Stimulated activated CD4-positive, alpha-beta T cell treated with anti-CD3 and anti-CD28 coated beads, Interleukin-2, amount 100 ng/mL, for 4 hours (primary cell): ENCODE measurements around the gene EYA4.

ENCODE experiments used
- DNase-seq: peaks from one replicate; pipeline ENCODE4 v3.0.0-alpha.2; 2020; ENCODE audit warnings: low read depth

EYA4 gene

DNA sequence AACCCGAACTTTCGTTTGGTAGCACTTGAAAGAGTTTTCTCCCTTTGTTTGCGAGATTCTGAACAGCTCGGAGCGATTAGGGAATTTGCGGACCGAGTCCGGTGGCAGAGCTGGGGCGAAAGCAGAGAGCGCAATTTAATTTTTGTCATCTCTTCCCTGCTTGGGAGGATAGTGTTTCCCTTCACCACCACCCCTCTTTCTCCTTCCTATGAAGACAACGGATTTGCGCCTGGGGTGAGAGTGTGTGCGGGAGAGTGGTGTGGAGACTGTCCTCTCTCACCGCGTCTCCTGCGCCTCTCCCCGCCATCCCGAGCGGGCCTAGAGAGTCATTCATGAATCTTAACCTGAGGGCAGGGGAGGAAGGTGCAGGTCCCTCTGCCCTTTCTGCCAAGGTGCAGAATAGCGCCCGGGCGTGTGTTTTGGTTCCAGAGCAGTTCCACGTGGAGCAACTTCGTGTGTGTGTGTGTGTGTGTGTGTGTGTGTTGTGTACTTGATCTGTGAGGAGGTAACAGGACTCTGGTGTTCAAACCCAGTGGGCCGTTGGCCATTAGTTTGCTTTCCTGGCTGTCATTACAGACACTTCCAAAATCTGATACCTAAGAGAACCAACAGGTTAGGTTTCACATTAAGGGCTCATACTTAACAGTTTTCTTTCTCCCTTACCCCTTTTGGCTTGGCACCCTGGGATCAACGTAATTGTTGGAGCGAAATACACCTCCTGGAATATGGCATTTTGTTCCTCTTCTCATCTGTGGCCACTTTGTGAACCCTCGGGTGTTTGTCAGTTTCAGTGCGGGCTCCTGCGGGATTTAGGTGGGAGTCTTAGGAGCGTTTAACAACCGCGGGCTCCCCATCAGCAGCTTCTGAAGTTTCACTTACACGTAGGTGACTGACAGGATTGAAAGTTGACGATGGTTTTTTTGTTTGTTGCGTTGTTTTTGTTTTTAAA, 1.8 kb downstream of the EYA4 start:
- DNase-seq = no peak

DNA sequence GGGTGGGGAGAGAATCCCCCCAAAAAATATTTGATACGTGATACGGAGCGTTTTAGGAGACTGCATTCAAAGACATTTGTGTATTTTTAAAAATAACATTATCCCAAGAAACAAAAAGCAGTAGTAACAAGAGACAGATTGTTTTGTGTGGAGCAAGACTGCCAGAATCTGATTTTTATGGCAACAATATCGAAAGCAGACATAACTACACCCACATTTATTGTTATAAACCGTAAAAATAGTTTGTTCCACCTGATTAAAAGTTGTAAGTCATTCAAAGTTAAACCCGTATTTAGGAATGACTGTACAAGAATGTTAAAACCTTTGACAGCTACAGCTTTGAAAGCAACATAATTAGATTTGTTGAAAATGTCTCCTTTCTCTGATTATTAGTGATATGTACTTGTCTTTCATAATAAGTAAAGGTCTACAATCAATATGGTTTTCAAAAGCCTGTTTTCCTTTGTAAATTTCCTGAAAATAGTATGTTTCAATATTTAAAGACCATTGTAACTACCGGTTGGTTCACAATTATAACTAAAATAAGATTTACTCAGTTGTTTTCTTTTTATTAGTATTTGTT, 2.7 kb downstream of the EYA4 start:
- no peak for DNase-seq

DNA sequence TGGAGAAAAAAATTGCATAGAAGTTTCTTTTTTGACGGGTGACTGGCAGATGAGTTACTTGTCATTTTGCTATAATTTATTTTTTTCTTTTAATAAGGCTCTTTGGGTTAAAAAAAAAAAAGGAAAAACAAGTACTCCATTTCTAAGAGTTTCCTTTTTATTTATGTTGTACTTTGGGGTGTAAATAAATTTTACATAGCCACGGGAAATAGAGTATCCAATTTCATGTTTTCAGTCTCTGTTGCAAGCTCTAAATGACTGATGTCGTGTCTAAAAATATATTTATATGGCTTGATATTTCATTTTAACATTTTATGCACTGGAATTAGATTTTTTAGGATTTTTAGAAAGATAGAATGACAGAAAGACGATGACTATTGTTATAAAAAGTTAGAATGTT, 3.4 kb downstream of the EYA4 start:
- no peak for DNase-seq

DNA sequence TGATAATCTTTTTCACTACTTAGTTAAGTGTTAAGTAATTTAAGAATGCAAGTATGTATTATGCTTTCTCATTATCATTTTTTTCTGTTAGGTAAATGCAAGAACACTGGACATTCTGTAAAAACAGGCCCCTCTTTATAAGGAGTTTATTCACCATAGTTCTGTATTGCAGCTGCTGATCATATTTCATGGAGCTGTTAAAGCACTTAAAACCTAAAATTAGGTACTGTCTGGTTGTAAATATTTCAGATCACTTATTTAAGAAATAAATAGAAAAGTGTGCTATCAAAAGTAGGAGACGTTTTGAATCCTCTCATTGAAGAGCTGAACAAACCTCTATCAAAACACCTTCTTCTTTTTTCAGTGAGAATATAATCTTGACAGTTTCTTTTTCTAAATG, 3.9 kb downstream of the EYA4 start:
- DNase-seq = no peak

DNA sequence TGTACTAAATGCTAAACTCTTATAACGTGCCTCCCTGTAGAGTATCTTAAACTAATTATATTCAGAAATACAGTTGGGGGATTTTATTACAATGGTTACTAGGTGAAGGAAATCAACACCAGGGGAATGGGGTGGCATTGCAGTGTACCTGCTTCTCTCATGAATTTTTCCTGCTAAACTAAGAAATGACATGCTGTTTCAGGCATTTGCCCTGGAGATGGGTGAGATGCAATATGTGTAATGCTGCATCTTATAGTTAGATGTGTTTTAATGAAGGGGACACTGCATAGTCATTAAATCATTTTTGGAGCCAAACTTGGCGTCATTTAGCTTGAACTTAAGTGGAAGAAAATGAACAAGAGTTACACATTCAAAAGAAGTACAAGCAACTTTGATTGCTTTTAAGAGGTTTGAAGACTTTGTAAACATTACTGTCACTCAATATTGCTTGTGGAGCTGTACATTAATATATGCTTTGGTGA, 4.3 kb downstream of the EYA4 start:
- DNase-seq = no peak

DNA sequence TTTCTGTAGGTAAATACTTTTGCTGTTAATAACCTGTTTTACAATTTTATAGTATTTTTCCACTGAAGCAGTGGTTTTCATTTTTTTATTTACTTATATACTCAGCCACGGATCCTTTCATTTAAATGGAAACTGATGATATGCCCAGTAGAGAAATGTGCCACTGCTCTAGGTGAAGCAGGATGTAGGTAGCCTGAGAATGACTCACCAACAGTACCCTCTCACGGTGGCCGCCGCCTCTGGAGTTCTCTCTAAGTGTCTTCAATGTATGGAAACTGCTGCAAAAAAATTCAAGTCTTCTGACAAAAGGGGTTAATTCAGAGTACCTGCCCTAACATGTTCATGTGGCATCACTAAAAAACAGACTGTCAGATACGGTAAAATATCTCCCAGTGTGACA, 6.4 kb downstream of the EYA4 start:
- DNase-seq = no peak

DNA sequence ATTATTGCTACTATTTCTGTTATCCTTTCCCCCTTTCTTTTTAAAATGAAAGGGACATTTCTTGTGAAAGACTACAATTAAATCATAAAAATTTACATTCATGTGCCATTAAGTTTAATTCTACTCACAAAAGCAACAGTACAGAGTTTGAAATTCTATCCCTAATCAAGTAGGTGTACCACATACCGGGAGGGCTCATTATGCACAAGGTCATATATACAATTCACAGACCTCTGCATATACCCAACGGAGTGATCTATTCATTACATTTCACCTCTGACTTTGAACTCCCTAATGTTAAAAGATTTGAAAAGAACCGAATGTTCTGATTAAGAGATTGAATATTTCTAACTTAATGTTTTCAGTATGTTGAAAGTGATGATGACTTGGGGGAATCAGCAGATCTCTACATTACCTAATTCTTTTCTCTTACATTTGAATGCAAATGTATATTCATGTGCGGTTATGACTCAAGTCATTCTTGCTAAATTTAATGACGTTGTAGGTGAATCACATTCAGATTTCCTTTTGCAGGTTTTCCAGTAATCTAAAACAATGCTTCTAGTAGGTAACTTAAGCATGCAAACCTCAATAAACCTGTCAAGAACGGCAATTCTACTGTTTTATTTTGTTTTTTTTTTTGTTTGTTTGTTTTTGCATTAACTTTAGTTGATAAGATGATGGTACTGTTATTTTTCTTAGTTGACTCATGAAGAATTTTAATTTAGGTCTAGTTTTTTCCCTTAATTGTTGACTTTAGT, 7.3 kb downstream of the EYA4 start:
- DNase-seq = no peak

DNA sequence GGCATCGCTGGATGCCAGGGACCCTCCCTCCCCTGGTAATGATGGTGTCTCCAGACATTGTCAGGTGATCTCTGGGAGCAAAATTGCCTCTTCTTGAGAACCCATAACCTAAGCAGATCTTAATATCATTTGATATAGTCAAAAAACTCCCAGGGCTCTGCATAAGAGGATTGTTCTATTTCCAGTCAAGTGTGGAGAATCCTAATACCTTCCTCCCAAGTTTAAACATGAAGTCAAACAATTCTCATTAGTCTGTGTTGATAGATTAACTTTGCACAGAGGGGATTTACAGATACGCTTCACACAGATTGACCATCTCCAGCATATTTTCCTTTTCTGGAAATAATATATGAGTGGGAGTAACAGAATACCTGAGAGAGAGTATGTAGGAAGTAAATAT, 10.5 kb downstream of the EYA4 start:
- no peak for DNase-seq

DNA sequence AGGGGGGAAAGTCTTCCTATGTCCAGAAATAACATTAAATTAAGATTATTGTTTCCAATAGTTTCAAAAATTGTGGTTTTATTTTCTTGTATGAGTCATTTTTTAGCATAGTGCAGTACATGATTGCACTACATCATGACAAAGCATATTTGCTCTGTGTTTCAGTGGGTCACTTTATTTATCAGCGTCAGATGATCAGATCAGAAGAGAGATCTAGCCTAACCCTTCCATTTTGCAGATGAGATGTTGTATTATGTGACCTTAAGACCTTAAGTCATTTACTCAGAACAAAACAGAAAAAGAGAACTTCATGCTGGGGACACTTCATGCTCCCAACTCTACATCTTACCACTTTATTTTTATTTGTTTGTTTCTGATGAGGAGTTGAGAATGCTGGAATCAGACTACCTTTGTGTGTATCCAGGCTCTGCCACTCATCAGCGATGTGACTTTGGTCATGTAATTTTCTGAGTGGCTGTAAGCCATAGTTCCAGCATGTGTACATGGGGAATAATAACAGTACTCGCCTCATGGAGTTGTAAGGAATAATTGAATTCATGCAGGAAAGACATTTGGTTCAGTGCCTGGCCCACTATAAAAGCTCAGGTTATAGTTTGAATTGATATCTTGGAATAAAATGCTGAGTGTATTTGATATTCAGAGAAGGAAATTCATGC, 13.5 kb downstream of the EYA4 start:
- DNase-seq = no peak

DNA sequence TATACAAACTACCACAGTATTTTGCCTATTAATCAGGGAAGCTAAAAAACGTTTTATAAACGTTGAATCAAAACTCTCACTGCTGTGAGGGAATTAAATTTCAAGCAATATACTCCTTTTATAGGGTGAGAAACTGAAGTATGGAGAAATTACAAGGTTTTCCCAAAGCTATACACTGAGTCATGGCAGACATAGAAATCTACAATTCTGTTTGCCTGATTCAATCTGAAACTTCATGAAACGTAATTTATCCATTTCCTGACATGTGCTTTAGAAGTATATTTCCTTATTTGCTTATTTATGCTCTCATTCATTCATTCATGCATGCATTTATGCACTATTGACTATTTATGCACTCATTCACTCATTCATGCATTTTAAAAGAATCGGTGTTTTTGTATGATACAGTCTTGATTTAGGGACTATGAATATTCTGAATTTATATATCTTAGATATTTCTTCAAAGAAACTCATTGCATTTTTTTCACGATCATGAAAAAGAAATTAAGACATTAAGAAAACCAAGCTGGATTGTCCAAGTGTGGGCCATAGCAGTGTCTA, 16.5 kb downstream of the EYA4 start:
- no peak for DNase-seq

DNA sequence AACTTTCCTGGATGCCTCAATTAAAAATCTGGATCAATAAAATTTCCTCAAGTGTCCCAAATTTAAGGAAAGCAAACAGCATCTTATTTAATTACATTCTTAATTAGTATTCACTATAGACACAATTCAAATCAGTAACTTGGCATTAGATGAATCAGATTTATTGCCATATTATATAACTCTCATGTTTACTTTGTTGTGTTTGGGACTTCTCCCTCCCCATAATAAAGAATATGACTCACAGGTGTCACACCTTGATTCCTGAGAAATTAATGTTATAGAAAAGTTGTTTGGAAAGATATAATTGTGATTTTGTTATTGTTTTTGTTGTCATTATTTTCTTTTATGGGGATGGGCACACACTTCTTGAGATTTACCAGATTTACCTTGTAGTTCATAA, 18.4 kb downstream of the EYA4 start:
- DNase-seq = no peak

DNA sequence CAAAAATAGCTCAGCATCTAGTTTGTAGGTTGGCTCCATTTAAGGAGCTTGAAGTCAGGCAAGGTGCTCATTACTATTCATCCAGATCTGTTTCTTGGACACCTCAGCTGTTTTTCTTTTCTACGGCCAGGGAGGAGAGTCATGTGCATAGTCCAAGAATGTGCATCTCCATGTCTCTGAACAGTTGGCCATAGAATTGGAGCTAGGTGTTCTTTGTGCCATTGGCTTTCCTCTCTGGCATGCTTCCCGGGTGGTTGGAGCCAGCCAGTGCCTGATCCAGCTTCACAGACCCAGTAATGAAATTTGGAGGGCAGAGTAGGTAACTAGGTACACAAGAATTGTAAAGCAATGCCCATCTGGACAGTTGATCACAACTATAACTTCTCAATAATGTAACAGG, 21.6 kb downstream of the EYA4 start:
- no peak for DNase-seq

DNA sequence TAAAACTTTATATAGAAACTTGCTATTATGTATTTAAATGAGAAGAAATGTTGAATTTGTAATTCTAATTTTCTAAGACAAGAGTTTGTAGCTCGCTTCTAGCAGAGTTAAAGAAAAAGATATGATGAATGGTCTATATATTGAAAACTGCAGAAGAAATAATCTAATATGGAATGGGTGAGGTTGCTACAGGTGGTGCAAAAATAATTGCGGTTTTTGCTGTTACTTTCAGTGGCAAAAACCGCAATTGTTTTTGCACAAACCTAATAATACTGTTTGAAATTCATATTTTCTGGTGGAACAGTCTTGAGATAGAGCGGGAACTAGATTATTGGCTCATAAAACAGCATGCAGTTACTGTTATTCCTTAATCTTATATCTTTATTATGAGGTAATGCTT, 23.9 kb downstream of the EYA4 start:
- no peak for DNase-seq

DNA sequence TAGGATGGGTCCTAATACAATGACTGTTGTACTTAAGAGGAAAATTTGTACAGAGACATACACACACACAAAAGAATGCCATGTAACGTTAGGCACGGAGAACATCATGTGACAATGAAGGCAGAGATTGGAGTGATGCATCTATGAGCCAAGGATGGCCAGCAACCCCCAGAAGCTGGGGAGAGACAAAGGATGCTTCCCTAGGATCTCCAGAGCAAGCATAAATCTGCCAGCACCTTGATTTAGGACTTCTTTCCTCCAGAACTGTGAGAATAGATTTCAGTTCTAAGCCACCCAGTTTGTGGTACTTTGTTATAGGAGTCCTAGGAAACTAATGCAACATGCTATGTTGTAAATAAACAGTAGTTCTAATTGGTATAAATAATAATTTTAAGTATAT, 25.0 kb downstream of the EYA4 start:
- no peak for DNase-seq

DNA sequence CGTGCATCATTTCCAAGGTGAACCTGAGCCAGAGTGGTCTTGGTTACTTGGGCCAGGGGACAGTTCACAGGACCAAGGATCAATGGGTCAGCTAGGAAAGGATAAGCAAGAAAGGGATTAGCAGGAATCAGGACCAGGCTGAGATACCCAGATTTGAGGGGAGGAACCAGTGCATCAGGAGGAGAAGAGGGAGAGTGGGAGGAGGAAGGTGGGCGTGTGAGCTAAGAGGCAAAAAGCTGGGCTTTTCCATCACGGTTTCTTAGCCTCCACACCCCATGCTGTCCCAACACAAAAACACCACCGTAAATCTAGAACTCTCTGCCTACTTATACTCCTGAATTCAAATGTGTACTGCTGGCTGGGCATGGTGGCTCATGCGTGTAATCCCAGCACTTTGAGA, 27.5 kb downstream of the EYA4 start:
- DNase-seq = no peak

DNA sequence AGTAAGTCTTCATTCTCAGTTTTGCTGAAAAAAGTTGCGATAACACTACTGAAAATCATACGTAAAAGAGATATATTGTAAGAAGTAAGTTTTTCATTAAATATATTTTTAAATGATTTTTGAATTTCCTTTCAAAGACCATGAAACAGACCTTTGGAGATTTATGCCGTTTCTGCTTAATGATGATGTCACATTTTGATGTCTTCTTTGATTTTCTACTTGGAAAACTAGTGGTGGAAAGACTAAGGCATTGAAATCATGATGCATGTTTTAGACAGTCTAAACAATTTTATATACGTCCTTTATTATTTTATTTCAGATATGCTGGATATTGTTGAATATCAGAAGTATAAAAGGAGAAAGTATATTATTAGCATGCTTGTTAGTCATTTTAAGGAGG, 33.7 kb downstream of the EYA4 start:
- no peak for DNase-seq

DNA sequence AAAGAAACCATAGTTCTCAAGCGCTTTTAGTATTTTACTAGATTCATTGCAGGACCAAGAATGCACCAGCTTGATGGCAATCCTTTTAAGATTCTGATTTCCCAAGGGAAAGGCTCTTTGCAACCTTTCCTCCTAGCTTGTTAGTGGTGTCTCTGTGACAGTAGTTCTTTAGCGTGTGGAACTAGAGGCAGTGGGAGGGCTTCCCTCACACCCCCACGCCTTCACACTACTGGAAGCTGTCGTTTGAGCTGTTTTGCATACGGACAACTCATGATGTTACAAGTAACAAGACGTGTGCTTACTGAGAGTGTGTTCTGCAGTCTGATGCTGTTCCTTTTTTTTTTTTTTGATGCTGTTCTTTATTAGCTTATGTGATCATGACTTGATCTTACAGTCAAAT, 34.1 kb downstream of the EYA4 start:
- DNase-seq = no peak

DNA sequence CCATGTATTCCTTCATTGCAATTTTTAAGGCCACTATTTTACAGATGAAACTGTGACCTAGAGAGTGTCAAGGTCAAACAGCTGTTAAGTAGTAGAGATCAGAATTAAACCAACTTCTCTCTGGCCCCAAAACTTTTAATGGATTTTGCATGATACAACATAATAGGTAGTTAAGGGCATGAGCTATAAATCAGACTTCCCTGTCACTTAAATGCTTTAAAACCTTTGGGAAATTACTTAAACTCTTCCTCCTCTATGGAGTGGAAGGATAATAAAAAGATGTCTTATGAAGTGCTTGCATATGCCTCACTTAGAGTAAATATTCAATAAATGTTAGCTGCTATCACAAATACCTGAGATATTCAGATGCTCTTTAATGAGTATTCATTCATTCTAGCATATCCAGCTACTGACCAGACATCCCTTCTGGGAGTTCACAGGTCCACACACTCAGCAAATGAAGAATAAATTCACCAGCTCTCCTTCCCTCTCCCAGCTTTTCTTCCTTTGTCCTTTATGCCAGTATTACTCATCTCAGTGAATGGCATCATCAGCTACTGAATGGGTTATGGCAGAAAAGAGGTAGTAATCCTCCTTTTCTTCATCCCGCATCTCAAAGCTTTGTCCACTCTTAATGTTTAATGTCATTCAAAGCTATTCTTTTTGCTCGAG, 36.2 kb downstream of the EYA4 start:
- no peak for DNase-seq

DNA sequence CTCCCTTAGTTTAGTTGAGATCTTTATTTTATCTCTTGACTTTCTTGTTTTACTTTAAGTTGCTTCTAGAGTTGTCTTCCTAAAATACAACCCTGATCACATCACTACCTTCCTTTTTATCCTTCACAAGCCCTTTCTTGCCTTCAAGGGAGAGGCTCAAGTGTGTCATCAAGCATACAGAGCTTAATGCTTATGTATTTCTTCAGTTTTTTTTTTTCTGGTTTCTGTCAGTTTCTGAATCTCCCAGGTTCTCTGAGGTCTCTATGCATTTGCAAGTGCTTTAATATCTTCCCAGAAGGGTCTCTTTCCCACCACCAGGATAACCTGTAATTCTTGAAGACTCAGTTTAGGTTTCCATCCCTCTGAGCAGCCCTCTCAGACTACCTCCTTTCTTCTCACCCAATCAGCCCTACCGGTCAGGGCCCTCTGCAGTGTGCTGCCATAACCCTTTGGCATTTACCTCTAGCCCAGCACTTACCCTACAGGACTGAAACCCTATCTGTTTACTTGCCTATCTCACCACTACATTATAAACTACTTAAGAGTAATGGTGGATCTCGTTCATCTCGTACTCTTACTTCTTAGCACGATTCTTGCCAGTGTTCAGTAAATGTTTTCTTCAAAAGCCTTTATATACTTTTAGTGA, 36.9 kb downstream of the EYA4 start:
- DNase-seq = no peak

DNA sequence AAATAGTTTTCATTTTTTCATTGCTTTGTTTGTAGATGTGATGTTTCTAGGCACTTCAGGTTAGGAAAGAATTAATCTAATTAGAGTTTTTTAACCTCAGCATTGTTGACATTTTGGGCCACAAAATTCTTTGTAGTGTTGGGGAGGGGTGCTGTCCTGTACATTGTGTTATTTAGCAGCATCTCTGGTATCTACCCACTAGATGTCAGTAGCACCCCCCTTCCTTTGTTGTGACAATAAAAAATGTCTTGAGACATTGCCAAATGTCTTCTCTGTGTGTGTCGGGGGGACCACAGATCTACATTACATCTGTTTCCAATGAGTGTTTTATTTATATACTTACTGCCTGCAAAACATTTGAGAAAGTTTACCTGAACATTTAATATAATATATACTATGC, 45.6 kb downstream of the EYA4 start:
- no peak for DNase-seq

DNA sequence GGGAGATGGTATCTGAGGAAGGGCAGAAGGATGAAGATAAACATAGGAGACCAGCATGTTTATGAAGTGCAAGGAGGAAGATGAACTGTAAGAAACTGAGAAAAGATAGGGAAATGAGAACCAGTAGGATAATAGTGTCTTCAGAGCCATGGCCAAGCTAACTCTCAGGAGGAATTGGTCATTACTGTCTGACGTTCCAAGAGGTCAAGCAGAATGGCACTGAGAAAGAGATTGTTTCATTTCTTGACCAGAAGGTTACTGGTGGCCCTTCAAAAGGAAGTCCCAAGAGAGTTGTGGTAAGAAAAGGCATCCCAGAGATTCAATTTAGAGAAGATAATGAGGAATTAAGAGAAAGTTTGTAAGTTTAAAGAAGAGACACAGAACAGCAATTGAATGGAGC, 47.5 kb downstream of the EYA4 start:
- no peak for DNase-seq
